Measurements from ENCODE around the gene INAFM2. TPM values are rescaled to one million over a fixed set of nuclear protein-coding genes. Genes with fewer than 3 reads are reported as not detected.

INAFM2 gene
- total and polyA plus RNA-seq, 2 of the 4 experiments (the other 2 are of a cell fraction): 10.4 to 14.0 TPM

DNA sequence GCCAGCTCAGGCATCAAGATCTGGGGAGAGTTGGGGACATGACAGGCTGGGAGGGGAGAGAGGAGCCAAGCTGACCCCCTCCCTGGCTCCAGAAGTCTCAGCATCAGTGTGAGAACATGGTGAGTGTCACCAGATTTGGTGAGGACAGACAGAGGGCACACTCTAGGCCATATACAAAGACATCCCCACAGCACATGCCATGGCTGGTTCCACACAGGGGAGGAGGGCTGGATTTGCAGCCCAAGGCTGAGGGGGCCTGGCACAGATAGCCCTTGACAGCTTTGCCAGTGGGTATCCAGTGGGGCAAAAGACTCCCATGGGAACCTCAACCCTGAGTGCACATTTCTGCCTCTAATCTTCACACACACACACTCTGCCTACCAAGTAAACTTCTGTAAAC lies 30.5 kb upstream of the INAFM2 start:
- no peaks in the 10 kb centered on the region for H3K36me3 ChIP-seq (ENCODE audit: control insufficient read depth, insufficient read depth, low read length)
- BruUV-seq (replicated peaks): no TSS peak
- H2AK5ac ChIP-seq (ENCODE audit: low read depth, low read length): no peak overlapping the region
- peak overlapping the region; percentile 34 for H2AK9ac ChIP-seq (replicated peaks; ENCODE audit: low read depth, low read length, poor library complexity)
- H4K20me1 ChIP-seq (ENCODE audit: insufficient read depth, low read length): no peaks in the 10 kb centered on the region
- H3K4me1 ChIP-seq (ENCODE audit: control insufficient read depth, insufficient read depth, low read length): no peaks in the 10 kb centered on the region
- H2BK120ac ChIP-seq (ENCODE audit: low read depth, low read length): no peak overlapping the region
- H3K4ac ChIP-seq (ENCODE audit: low read depth, low read length): no peak overlapping the region
- H3K4me2 ChIP-seq (ENCODE audit: low read depth, low read length): no peak overlapping the region
- no peaks in the 10 kb centered on the region for H3K9me3 ChIP-seq (ENCODE audit: control insufficient read depth, insufficient read depth, low read length)
- H3K9ac ChIP-seq (ENCODE audit: low read depth, low read length): no peak overlapping the region
- ChIA-PET CTCF (no interaction called here), POLR2A (ENCODE audit: unreplicated experiment) (no interaction called here)
- no peak for ATAC-seq (ENCODE audit: low read depth)
- H3K18ac ChIP-seq (ENCODE audit: low read depth, low read length): no peak overlapping the region
- no peak overlapping the region for H2BK20ac ChIP-seq (ENCODE audit: low read depth, low read length)
- no peak overlapping the region for H4K91ac ChIP-seq (ENCODE audit: insufficient read depth, low read depth, low read length)
- dilution Hi-C loops (cut with HindIII; ENCODE audit: low sequenced_read_pairs, unreplicated experiment) (no loop called here), intact Hi-C loops (cut with micrococcal nuclease) (no loop called here), in situ Hi-C loops (cut with MboI; ENCODE audit: low sequenced_read_pairs) (no loop called here)
- H2BK5ac ChIP-seq (ENCODE audit: low read depth, low read length, poor library complexity, severe bottlenecking): no peak overlapping the region
- H3K27ac ChIP-seq (ENCODE audit: insufficient read depth, low read length): no peak overlapping the region
- H3K79me1 ChIP-seq (ENCODE audit: low read depth in 1 of 2, low read length in 2 of 2): no peaks in the 10 kb centered on the region
- no peak overlapping the region for H2AFZ ChIP-seq (replicated peaks; ENCODE audit: low read length, poor library complexity)
- no peak overlapping the region for H3K14ac ChIP-seq (replicated peaks; ENCODE audit: low read depth, low read length)
- no peaks in the 10 kb centered on the region for H3K9me1 ChIP-seq (ENCODE audit: insufficient read depth, low read length)
- no peak overlapping the region for H2BK15ac ChIP-seq (ENCODE audit: low read depth, low read length)
- TF ChIP-seq SMC3 (IDR thresholded peaks at IDR 0.05; ENCODE audit: low read depth, low read length): no peak
- TF ChIP-seq NFE2L2 (IDR thresholded peaks at IDR 0.05; ENCODE audit: low read depth, low read length): no peak
- TF ChIP-seq CHD1 (IDR thresholded peaks at IDR 0.05; ENCODE audit: low read depth, low read length): no peak
- TF ChIP-seq RCOR1 (IDR thresholded peaks at IDR 0.05; ENCODE audit: insufficient replicate concordance, low read length): no peak
- TF ChIP-seq MXI1 (IDR thresholded peaks at IDR 0.05; ENCODE audit: borderline replicate concordance, low read depth, low read length): no peak
- H3K27me3 ChIP-seq (ENCODE audit: control insufficient read depth, insufficient read depth, low read length): peaks cover 82% of the 10 kb centered on the region
- H4K5ac ChIP-seq (ENCODE audit: low read depth, low read length): no peak overlapping the region
- no peak overlapping the region for H3K56ac ChIP-seq (ENCODE audit: extremely low read depth, insufficient read depth, low read length)
- H3K23ac ChIP-seq (ENCODE audit: low read depth, low read length): no peak overlapping the region
- no peak overlapping the region for H4K8ac ChIP-seq (ENCODE audit: low read depth in 2 of 2, low read length in 2 of 2)
- no peak overlapping the region for H3K4me3 ChIP-seq (ENCODE audit: insufficient read depth, low read depth, low read length)
- DNase-seq: no peak
